Parathyroid adenoma (tissue), 2 donors: ENCODE data around the gene GRM8.

ENCODE experiments used
- H2AFZ ChIP-seq: fragments of 300-600 bp; sonication (generic); one replicate; pipeline ENCODE4 v1.7.0; 2017; ENCODE audit warnings: antibody characterized with exemption, mild to moderate bottlenecking
- H3K27ac ChIP-seq: fragments of 300-600 bp; sonication (generic); one replicate; pipeline ENCODE4 v1.7.0; 2017
- H3K27me3 ChIP-seq: fragments of 300-600 bp; sonication (generic); one replicate; pipeline ENCODE4 v1.7.0; 2017; ENCODE audit warnings: low read length; ENCODE audit not compliant: control insufficient read depth, insufficient read depth
- H3K36me3 ChIP-seq: fragments of 300-600 bp; sonication (generic); one replicate; pipeline ENCODE4 v1.7.0; 2017; ENCODE audit warnings: low read length; ENCODE audit not compliant: control insufficient read depth, insufficient read depth
- H3K4me1 ChIP-seq: fragments of 300-600 bp; sonication (generic); one replicate; pipeline ENCODE4 v1.7.0; 2017; ENCODE audit warnings: control low read depth
- H3K4me2 ChIP-seq: fragments of 300-600 bp; sonication (generic); one replicate; pipeline ENCODE4 v1.7.0; 2017; ENCODE audit warnings: low read length
- H3K4me3 ChIP-seq: fragments of 300-600 bp; sonication (generic); one replicate; pipeline ENCODE4 v1.7.0; 2017; ENCODE audit warnings: low read depth, low read length
- H3K79me2 ChIP-seq: fragments of 300-600 bp; sonication (generic); one replicate; pipeline ENCODE4 v1.7.0; 2017; ENCODE audit warnings: control low read depth
- H3K9ac ChIP-seq: fragments of 300-600 bp; sonication (generic); one replicate; pipeline ENCODE4 v1.7.0; 2017; ENCODE audit warnings: mild to moderate bottlenecking
- H3K9me3 ChIP-seq: fragments of 300-600 bp; sonication (generic); one replicate; pipeline ENCODE4 v1.7.0; 2017; ENCODE audit warnings: low read length; ENCODE audit not compliant: control insufficient read depth
- CTCF ChIP-seq: fragments of 300-600 bp; sonication (generic); IDR thresholded peaks from one replicate; pipeline ENCODE4 v1.7.0; 2017; ENCODE audit warnings: antibody characterized with exemption, mild to moderate bottlenecking
- donor health status: primary hyperparathyroidism.

Gene GRM8

GRCh38 chr7:126715076-126715475 lies 537.7 kb downstream of the GRM8 start:
- Histone ChIP-seq H3K27me3 (no peaks in the 10 kb centered on the region), H3K27ac (no peak overlapping the region), H3K9ac (no peak overlapping the region), H3K4me3 (no peak overlapping the region), H3K36me3 (no peaks in the 10 kb centered on the region), H3K79me2 (no peaks in the 10 kb centered on the region), H3K4me1 (no peaks in the 10 kb centered on the region), H2AFZ (no peak overlapping the region), H3K9me3 (no peaks in the 10 kb centered on the region), H3K4me2 (no peak overlapping the region)
- no peak for TF ChIP-seq CTCF

GRCh38 chr7:126702242-126703016 lies 550.3 kb downstream of the GRM8 start:
- Histone ChIP-seq H3K27me3 (no peaks in the 10 kb centered on the region), H3K9ac (no peak overlapping the region), H3K36me3 (no peaks in the 10 kb centered on the region), H3K4me3 (no peak overlapping the region), H3K4me2 (no peak overlapping the region), H3K9me3 (no peaks in the 10 kb centered on the region), H3K79me2 (no peaks in the 10 kb centered on the region), H3K27ac (no peak overlapping the region), H3K4me1 (no peaks in the 10 kb centered on the region), H2AFZ (no peak overlapping the region)
- TF ChIP-seq CTCF, result no peak

GRCh38 chr7:126700807-126701604 lies 551.7 kb downstream of the GRM8 start:
- no peak overlapping the region for H3K27ac ChIP-seq
- no peak overlapping the region for H3K9ac ChIP-seq
- no peaks in the 10 kb centered on the region for H3K9me3 ChIP-seq

GRCh38 chr7:126699707-126700106 lies 553.0 kb downstream of the GRM8 start:
- no peaks in the 10 kb centered on the region for H3K4me1 ChIP-seq
- no peak overlapping the region for H3K9ac ChIP-seq
- H3K27me3 ChIP-seq, result no peaks in the 10 kb centered on the region
- no peak for TF ChIP-seq CTCF
- no peaks in the 10 kb centered on the region for H3K9me3 ChIP-seq
- no peak overlapping the region for H2AFZ ChIP-seq
- H3K27ac ChIP-seq, result no peak overlapping the region
- no peak overlapping the region for H3K4me2 ChIP-seq
- H3K79me2 ChIP-seq, result no peaks in the 10 kb centered on the region
- H3K4me3 ChIP-seq, result no peak overlapping the region
- H3K36me3 ChIP-seq, result no peaks in the 10 kb centered on the region

More at GRCh38 chr7:126700807-126701604, 551.7 kb downstream of the GRM8 start:
- Histone ChIP-seq H3K79me2 (no peaks in the 10 kb centered on the region), H3K4me1 (no peaks in the 10 kb centered on the region), H2AFZ (no peak overlapping the region), H3K27me3 (no peaks in the 10 kb centered on the region), H3K4me3 (no peak overlapping the region), H3K4me2 (no peak overlapping the region), H3K36me3 (no peaks in the 10 kb centered on the region)
- no peak for TF ChIP-seq CTCF
